ENCODE results near the gene LRBA. TPM values are rescaled to one million over a fixed set of nuclear protein-coding genes. Genes with fewer than 3 reads are reported as not detected.

LRBA gene
- total RNA-seq, 4 donors from 2014 or later: 13.3 to 21.2 (median 20.1) TPM

GRCh38 chr4:151012820-151013219, 2.3 kb downstream of the LRBA start:
- DNase-seq (ENCODE audit: extremely low spot score): no peak
- 75% methylated on average over 8 of the region's 8 CpGs for WGBS
- Histone ChIP-seq H3K27me3 (no peaks in the 10 kb centered on the region), H3K36me3 (peaks cover 0 to 6% (median 0%) of the 10 kb centered on the region in 4 donors), H3K9me3 (no peaks in the 10 kb centered on the region), H3K4me3 (no peak overlapping the region), H3K4me1 (peaks cover 9 to 32% (median 22%) of the 10 kb centered on the region in 4 donors), H3K27ac (replicated peaks in 1 of 4) (no peak overlapping the region)
- intact Hi-C loops (cut with DNase I): no loop called here
- TF ChIP-seq EP300 (IDR thresholded peaks at IDR 0.05) (no peak), CTCF (IDR thresholded peaks at IDR 0.05) (no peak)

GRCh38 chr4:151012376-151012775, 2.7 kb downstream of the LRBA start:
- Histone ChIP-seq H3K27me3 (no peaks in the 10 kb centered on the region), H3K27ac (replicated peaks in 1 of 4) (no peak overlapping the region), H3K4me1 (peaks cover 9 to 32% (median 22%) of the 10 kb centered on the region in 4 donors), H3K9me3 (no peaks in the 10 kb centered on the region), H3K36me3 (peaks cover 0 to 6% (median 0%) of the 10 kb centered on the region in 4 donors), H3K4me3 (no peak overlapping the region)
- no peak for DNase-seq (ENCODE audit: extremely low spot score)
- WGBS: 82% methylated on average over 2 of the region's 2 CpGs
- intact Hi-C loops (cut with DNase I): no loop called here
- TF ChIP-seq CTCF (IDR thresholded peaks at IDR 0.05): no peak
- no peak for TF ChIP-seq EP300 (IDR thresholded peaks at IDR 0.05)

GRCh38 chr4:151004222-151004621, 10.9 kb downstream of the LRBA start:
- 92% methylated on average over 5 of the region's 5 CpGs for WGBS
- H3K4me3 ChIP-seq: no peak overlapping the region

GRCh38 chr4:151000747-151001429, 14.2 kb downstream of the LRBA start:
- no peaks in the 10 kb centered on the region for H3K36me3 ChIP-seq
- H3K27ac ChIP-seq (replicated peaks in 1 of 4): no peak overlapping the region
- no peaks in the 10 kb centered on the region for H3K27me3 ChIP-seq
- 96% methylated on average over 7 of the region's 7 CpGs for WGBS
- DNase-seq (ENCODE audit: extremely low spot score): no peak
- no peaks in the 10 kb centered on the region for H3K9me3 ChIP-seq
- H3K4me3 ChIP-seq: no peak overlapping the region
- no peak for TF ChIP-seq POLR2A (IDR thresholded peaks at IDR 0.05; ENCODE audit: low read depth)
- TF ChIP-seq EP300 (IDR thresholded peaks at IDR 0.05): no peak
- no peak for TF ChIP-seq POLR2AphosphoS5 (IDR thresholded peaks at IDR 0.05)
- no peak for TF ChIP-seq CTCF (IDR thresholded peaks at IDR 0.05)
- no peaks in the 10 kb centered on the region for H3K4me1 ChIP-seq
- intact Hi-C loops (cut with DNase I): no loop called here

More at GRCh38 chr4:151004222-151004621, 10.9 kb downstream of the LRBA start:
- peaks cover 0 to 2% (median 0%) of the 10 kb centered on the region in 4 donors for H3K36me3 ChIP-seq
- H3K9me3 ChIP-seq: no peaks in the 10 kb centered on the region
- no peak overlapping the region for H3K27ac ChIP-seq (replicated peaks in 1 of 4)
- intact Hi-C loops (cut with DNase I): no loop called here
- DNase-seq (ENCODE audit: extremely low spot score): no peak
- no peaks in the 10 kb centered on the region for H3K27me3 ChIP-seq
- no peak for TF ChIP-seq EP300 (IDR thresholded peaks at IDR 0.05)
- TF ChIP-seq POLR2A (IDR thresholded peaks at IDR 0.05; ENCODE audit: low read depth): no peak
- TF ChIP-seq CTCF (IDR thresholded peaks at IDR 0.05): no peak
- TF ChIP-seq POLR2AphosphoS5 (IDR thresholded peaks at IDR 0.05): no peak
- no peaks in the 10 kb centered on the region for H3K4me1 ChIP-seq

- Histone ChIP-seq H3K4me1 (no peaks in the 10 kb centered on the region), H3K36me3 (no peaks in the 10 kb centered on the region), H3K27ac (replicated peaks in 1 of 4) (no peak overlapping the region), H3K27me3 (no peaks in the 10 kb centered on the region), H3K9me3 (no peaks in the 10 kb centered on the region), H3K4me3 (no peak overlapping the region)
- intact Hi-C loops (cut with DNase I): no loop called here
- no peak for DNase-seq (ENCODE audit: extremely low spot score)
- TF ChIP-seq CTCF (IDR thresholded peaks at IDR 0.05) (no peak), POLR2A (IDR thresholded peaks at IDR 0.05; ENCODE audit: low read depth) (no peak), POLR2AphosphoS5 (IDR thresholded peaks at IDR 0.05) (no peak), EP300 (IDR thresholded peaks at IDR 0.05) (no peak)
- WGBS: 80% methylated on average over 1 of the region's 1 CpG
Measured at GRCh38 chr4:150999086-150999485, 16.0 kb downstream of the LRBA start.
